GM23338 (cell line): ENCODE measurements around the gene TBX6.

ENCODE experiments used
- CREB1 ChIP-seq: fragments of 250-450 bp; sonication (Bioruptor Pico); IDR thresholded peaks from 2 replicates; pipeline ENCODE4 v1.5.0; 2020; ENCODE audit warnings: low read depth, mild to moderate bottlenecking, moderate library complexity
- CTCF ChIP-seq, 2 experiments: fragments of 200-600 bp in 1 of 2; sonication (generic) in 1 of 2; conservative IDR thresholded peaks; 2 replicates each; pipeline versions ENCODE4 v1.5.1 to v1.6.1; 2016 to 2017; ENCODE audit warnings: antibody characterized with exemption in 2 of 2, low read depth in 2 of 2, mild to moderate bottlenecking in 2 of 2, moderate library complexity in 1 of 2
- ETS1 ChIP-seq: IDR thresholded peaks from 2 replicates; pipeline ENCODE4 v1.6.1; 2016; ENCODE audit warnings: antibody characterized with exemption
- EZH2 ChIP-seq: fragments of 200-600 bp; sonication (generic); IDR thresholded peaks from one replicate; pipeline ENCODE4 v1.8.0; 2017; ENCODE audit warnings: antibody characterized with exemption, mild to moderate bottlenecking, low read depth; ENCODE audit not compliant: unreplicated experiment
- EZH2phosphoT487 ChIP-seq: fragments of 200-600 bp; sonication (generic); IDR thresholded peaks from one replicate; pipeline ENCODE4 v1.8.1; 2018; ENCODE audit warnings: antibody characterized with exemption; ENCODE audit not compliant: unreplicated experiment
- JUNB ChIP-seq: IDR thresholded peaks from one replicate; pipeline ENCODE4 v1.6.1; 2016; ENCODE audit warnings: antibody characterized with exemption; ENCODE audit not compliant: unreplicated experiment
- NANOG ChIP-seq: IDR thresholded peaks from 2 replicates; pipeline ENCODE4 v1.6.1; 2016; ENCODE audit warnings: antibody characterized with exemption, borderline replicate concordance
- POLR2AphosphoS5 ChIP-seq: IDR thresholded peaks from 2 replicates; pipeline ENCODE4 v1.6.1; 2016; ENCODE audit warnings: antibody characterized with exemption, low read depth
- REST ChIP-seq: IDR thresholded peaks from one replicate; pipeline ENCODE4 v1.6.1; 2018; ENCODE audit warnings: antibody characterized with exemption; ENCODE audit not compliant: unreplicated experiment
- STAT1 ChIP-seq: IDR thresholded peaks from one replicate; pipeline ENCODE4 v1.6.1; 2016; ENCODE audit warnings: antibody characterized with exemption; ENCODE audit not compliant: unreplicated experiment

- TF ChIP-seq CTCF (conservative IDR thresholded peaks at IDR 0.05; ENCODE audit: low read depth in 2 of 2) (no peak), POLR2AphosphoS5 (no peak), REST (no peak), EZH2 (no peak), EZH2phosphoT487 (no peak), CREB1 (CRISPR knock-in tag) (no peak), ETS1 (no peak), NANOG (no peak), JUNB (no peak), STAT1 (no peak)
Measured at GRCh38 chr16:30108059-30108850, 16.5 kb upstream of the TBX6 start.
